GM23248 (cell line): Measurements from ENCODE around the gene LNX2. TPM values are rescaled to one million over a fixed set of nuclear protein-coding genes. Genes with fewer than 3 reads are reported as not detected.

Experiments
- DNase-seq: peaks from one replicate; pipeline ENCODE4 v3.0.0-alpha.2; 2015
- H2AFZ ChIP-seq: fragments of 200-600 bp; sonication (generic); 2 replicates; pipeline ENCODE4 v1.6.1; 2016; ENCODE audit warnings: antibody characterized with exemption
- H3F3A ChIP-seq: fragments of 200-600 bp; sonication (generic); 2 replicates; pipeline ENCODE4 v1.6.1; 2016; ENCODE audit warnings: mild to moderate bottlenecking, antibody characterized with exemption, mixed run types; ENCODE audit not compliant: insufficient read depth
- H3K27ac ChIP-seq: fragments of 200-600 bp; sonication (generic); 2 replicates; pipeline ENCODE4 v1.5.1; 2016; ENCODE audit warnings: mild to moderate bottlenecking
- H3K27me3 ChIP-seq: fragments of 200-600 bp; sonication (generic); replicated peaks from 2 replicates; pipeline ENCODE4 v1.6.1; 2016; ENCODE audit warnings: mild to moderate bottlenecking; ENCODE audit not compliant: insufficient read depth
- H3K36me3 ChIP-seq: fragments of 200-600 bp; sonication (generic); 2 replicates; pipeline ENCODE4 v1.6.1; 2016; ENCODE audit warnings: low read depth, mild to moderate bottlenecking
- H3K4me1 ChIP-seq: fragments of 200-600 bp; sonication (generic); 2 replicates; pipeline ENCODE4 v1.6.1; 2016; ENCODE audit warnings: mild to moderate bottlenecking; ENCODE audit not compliant: insufficient read depth
- H3K4me2 ChIP-seq: fragments of 200-600 bp; sonication (generic); one replicate; pipeline ENCODE4 v1.6.1; 2016; ENCODE audit warnings: mild to moderate bottlenecking; ENCODE audit not compliant: unreplicated experiment
- H3K4me3 ChIP-seq: fragments of 200-600 bp; sonication (generic); 2 replicates; pipeline ENCODE4 v1.5.1; 2016; ENCODE audit warnings: mild to moderate bottlenecking
- H3K79me2 ChIP-seq: fragments of 200-600 bp; sonication (generic); 2 replicates; pipeline ENCODE4 v1.6.1; 2016; ENCODE audit warnings: mild to moderate bottlenecking; ENCODE audit not compliant: insufficient read depth
- H3K9ac ChIP-seq: fragments of 200-600 bp; sonication (generic); 2 replicates; pipeline ENCODE4 v1.6.1; 2016; ENCODE audit warnings: mild to moderate bottlenecking
- H3K9me2 ChIP-seq: fragments of 200-600 bp; sonication (generic); 2 replicates; pipeline ENCODE4 v1.6.1; 2016; ENCODE audit warnings: mixed run types, mild to moderate bottlenecking, moderate library complexity; ENCODE audit not compliant: insufficient read depth
- H3K9me3 ChIP-seq: fragments of 200-600 bp; sonication (generic); one replicate; pipeline ENCODE4 v1.6.1; 2017; ENCODE audit warnings: low read depth
- H4K20me1 ChIP-seq: fragments of 200-600 bp; sonication (generic); 2 replicates; pipeline ENCODE4 v1.6.0; 2016; ENCODE audit not compliant: insufficient read depth
- EZH2 ChIP-seq: fragments of 200-600 bp; sonication (generic); IDR thresholded peaks from 2 replicates; pipeline ENCODE4 v1.6.1; 2018; ENCODE audit warnings: antibody characterized with exemption, mild to moderate bottlenecking; ENCODE audit not compliant: insufficient read depth, poor library complexity, severe bottlenecking
- EZH2phosphoT487 ChIP-seq: fragments of 200-600 bp; sonication (generic); IDR thresholded peaks from 2 replicates; pipeline ENCODE4 v1.6.1; 2018; ENCODE audit warnings: antibody characterized with exemption, moderate library complexity, mild to moderate bottlenecking, low read depth; ENCODE audit not compliant: insufficient read depth
- WGBS, 2 experiments: methylation state at CpG; one replicate each; pipeline ENCODE4 v1.1.6; 2015 to 2017; ENCODE audit warnings: low lambda C conversion rate in 2 of 2, low coverage in 1 of 2; ENCODE audit errors: missing lambda C conversion rate in 2 of 2; 5-methylcytosine and 5-hydroxymethylcytosine counted together
- in situ Hi-C: fragments of 300-500 bp; cut with MboI; formaldehyde crosslinking; loops from 2 replicates; pipeline ENCODE4 v1.15.0; 2020
- polyA plus RNA-seq: library from polyadenylated mRNA; unstranded; fragments of >200 nt; fragmentation: Nextera tagmentation; extraction: Ambion mirVana; gene quantifications from 2 replicates; pipeline ENCODE4 v1.2.1, GENCODE V29; 2016
- total RNA-seq: library from RNA; depleted of rRNA; stranded (reverse); fragments of >200 nt; shearing (Covaris generic); gene quantifications from 2 replicates; pipeline ENCODE4 v1.2.3, GENCODE V29; 2014

The LNX2 gene
- total and polyA plus RNA-seq, 2 experiments from 2014 or later: 2.0 to 2.6 TPM

DNA sequence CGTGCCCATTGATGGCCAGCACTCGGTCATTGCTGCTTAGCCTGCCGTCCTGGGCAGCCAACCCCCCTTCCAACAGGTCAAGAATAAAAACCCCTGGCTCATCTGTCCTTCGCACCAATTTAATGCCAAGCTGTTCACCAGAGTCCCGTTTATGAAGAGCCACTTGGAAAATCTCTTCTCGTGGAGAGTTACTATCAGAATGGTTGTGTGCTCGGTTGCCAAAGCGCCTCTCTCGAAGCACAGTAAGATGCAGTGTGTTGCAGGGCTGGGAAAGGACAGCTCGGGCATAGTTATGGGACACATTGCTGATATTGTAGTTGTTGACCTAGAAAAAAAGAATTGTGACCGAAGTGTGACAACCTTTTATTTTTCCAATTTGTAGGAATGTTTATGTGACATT, 57.9 kb downstream of the LNX2 start:
- no peaks in the 10 kb centered on the region for H3K79me2 ChIP-seq
- H3K4me2 ChIP-seq: no peak overlapping the region
- H3K4me1 ChIP-seq: no peaks in the 10 kb centered on the region
- H3K27me3 ChIP-seq: no peaks in the 10 kb centered on the region
- no peak for DNase-seq
- H3K36me3 ChIP-seq: peaks cover 10% of the 10 kb centered on the region
- no peak overlapping the region for H2AFZ ChIP-seq
- WGBS, 2 experiments: 90 to 93% methylated on average over 11 of the region's 11 CpGs
- in situ Hi-C loops: no loop called here
- no peak for TF ChIP-seq EZH2
- no peaks in the 10 kb centered on the region for H3F3A ChIP-seq
- no peaks in the 10 kb centered on the region; the same call in 1 of the 2 replicates for H3K9me2 ChIP-seq
- no peak overlapping the region for H3K4me3 ChIP-seq
- no peaks in the 10 kb centered on the region for H3K9me3 ChIP-seq
- H3K27ac ChIP-seq: no peak overlapping the region
- no peak overlapping the region for H3K9ac ChIP-seq
- H4K20me1 ChIP-seq: no peaks in the 10 kb centered on the region

GRCh38 chr13:27559719-27560118, 60.6 kb downstream of the LNX2 start:
- DNase-seq: no peak
- in situ Hi-C loops: no loop called here
- no peaks in the 10 kb centered on the region; the same call in 1 of the 2 replicates for H3K36me3 ChIP-seq
- no peak overlapping the region for H3K9ac ChIP-seq
- H3K4me2 ChIP-seq: no peak overlapping the region
- H3K9me2 ChIP-seq: no peaks in the 10 kb centered on the region; the same call in 1 of the 2 replicates
- no peaks in the 10 kb centered on the region for H3K9me3 ChIP-seq
- WGBS, 2 experiments: 65 to 81% methylated on average over 2 of the region's 2 CpGs
- H4K20me1 ChIP-seq: no peaks in the 10 kb centered on the region
- H3K27me3 ChIP-seq: no peaks in the 10 kb centered on the region
- H3K27ac ChIP-seq: no peak overlapping the region
- H3F3A ChIP-seq: no peaks in the 10 kb centered on the region
- no peak overlapping the region for H2AFZ ChIP-seq
- H3K79me2 ChIP-seq: no peaks in the 10 kb centered on the region
- peaks cover 4% of the 10 kb centered on the region; the same call in 1 of the 2 replicates for H3K4me1 ChIP-seq
- TF ChIP-seq EZH2 (no peak), EZH2phosphoT487 (no peak)
- no peak overlapping the region for H3K4me3 ChIP-seq

GRCh38 chr13:27556109-27556508, 64.2 kb downstream of the LNX2 start:
- WGBS, 2 experiments: 85 to 91% methylated on average over 2 of the region's 2 CpGs
- Histone ChIP-seq H3K4me1 (peaks cover 4% of the 10 kb centered on the region; the same call in 1 of the 2 replicates), H3K27ac (no peak overlapping the region), H2AFZ (no peak overlapping the region), H4K20me1 (no peaks in the 10 kb centered on the region), H3K36me3 (no peaks in the 10 kb centered on the region), H3K79me2 (no peaks in the 10 kb centered on the region), H3K9me2 (no peaks in the 10 kb centered on the region), H3K4me2 (no peak overlapping the region), H3K4me3 (no peak overlapping the region), H3K9me3 (no peaks in the 10 kb centered on the region), H3K27me3 (no peaks in the 10 kb centered on the region), H3F3A (no peaks in the 10 kb centered on the region), H3K9ac (no peak overlapping the region)
- peak; percentile 58 for DNase-seq
- in situ Hi-C loops: no loop called here
- no peak for TF ChIP-seq EZH2
- TF ChIP-seq EZH2phosphoT487: no peak

DNA sequence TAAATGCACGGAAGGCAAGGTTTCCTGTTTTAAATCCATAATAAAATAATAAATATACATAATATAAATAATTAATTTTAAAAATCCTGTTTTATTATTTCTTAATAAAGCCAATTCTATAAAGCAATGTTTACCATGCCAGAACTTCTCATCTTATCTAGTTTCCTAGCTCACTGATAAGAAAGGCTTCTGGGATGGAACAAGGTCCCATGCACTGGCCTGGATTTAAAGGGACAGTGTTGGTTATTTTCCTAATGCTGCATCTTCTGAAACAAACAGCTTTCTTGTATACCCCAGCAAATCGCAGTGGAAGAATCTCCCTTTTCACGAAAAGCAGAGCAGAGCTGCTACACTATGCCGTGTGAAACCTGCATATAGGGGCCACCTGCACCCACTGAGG, 68.8 kb downstream of the LNX2 start:
- in situ Hi-C loops: no loop called here
- H3K36me3 ChIP-seq: no peaks in the 10 kb centered on the region
- no peak overlapping the region for H2AFZ ChIP-seq
- H3K79me2 ChIP-seq: no peaks in the 10 kb centered on the region
- H3K4me2 ChIP-seq: no peak overlapping the region
- H3K9me3 ChIP-seq: no peaks in the 10 kb centered on the region
- H3K9ac ChIP-seq: no peak overlapping the region
- no peaks in the 10 kb centered on the region for H3F3A ChIP-seq
- no peaks in the 10 kb centered on the region for H3K9me2 ChIP-seq
- H3K4me3 ChIP-seq: no peak overlapping the region
- H3K27me3 ChIP-seq: no peaks in the 10 kb centered on the region
- TF ChIP-seq EZH2 (no peak), EZH2phosphoT487 (no peak)
- H3K27ac ChIP-seq: no peak overlapping the region
- DNase-seq: no peak
- WGBS, 2 experiments: 89 to 92% methylated on average over 4 of the region's 4 CpGs
- H3K4me1 ChIP-seq: peaks cover 4% of the 10 kb centered on the region; the same call in 1 of the 2 replicates
- no peaks in the 10 kb centered on the region for H4K20me1 ChIP-seq
